ENCODE data around the gene INSM1. TPM values are rescaled to one million over a fixed set of nuclear protein-coding genes. Genes with fewer than 3 reads are reported as not detected.
"Not testable (repeated sequence)": the region's sequence is repeated elsewhere in the genome, so short reads cannot be mapped to it uniquely, and the experiment has no call there.

The INSM1 gene
- total RNA-seq, 4 donors from 2014 or later, result 1.4 to 4.6 (median 2.9) TPM; not detected in 1

DNA sequence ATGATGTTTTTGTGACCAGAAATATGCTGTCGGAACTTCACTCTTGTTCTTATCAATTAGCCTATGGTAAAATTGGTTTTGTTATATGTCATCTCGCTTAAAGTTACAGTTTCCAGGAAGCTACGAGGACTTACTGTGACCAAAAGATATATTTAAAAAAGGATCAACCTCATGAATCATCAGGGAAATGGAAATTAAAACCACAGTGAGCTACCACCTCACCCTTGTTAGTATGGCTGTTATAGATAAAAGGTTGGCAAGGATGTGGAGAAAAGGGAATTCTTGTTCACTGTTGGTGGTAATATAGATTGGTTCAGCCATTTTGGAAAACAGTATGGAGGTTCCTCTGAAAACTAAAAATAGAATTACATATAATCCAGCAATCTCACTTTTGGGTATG is 14.3 kb upstream of the INSM1 start:
- no peak overlapping the region for H3K27ac ChIP-seq
- DNase-seq, result no peak
- no peaks in the 10 kb centered on the region for H3K36me3 ChIP-seq
- H3K9me3 ChIP-seq, result no peaks in the 10 kb centered on the region
- H3K4me3 ChIP-seq, result no peak overlapping the region
- no peaks in the 10 kb centered on the region for H3K27me3 ChIP-seq
- no peaks in the 10 kb centered on the region for H3K4me1 ChIP-seq
- TF ChIP-seq, protein P1, sequence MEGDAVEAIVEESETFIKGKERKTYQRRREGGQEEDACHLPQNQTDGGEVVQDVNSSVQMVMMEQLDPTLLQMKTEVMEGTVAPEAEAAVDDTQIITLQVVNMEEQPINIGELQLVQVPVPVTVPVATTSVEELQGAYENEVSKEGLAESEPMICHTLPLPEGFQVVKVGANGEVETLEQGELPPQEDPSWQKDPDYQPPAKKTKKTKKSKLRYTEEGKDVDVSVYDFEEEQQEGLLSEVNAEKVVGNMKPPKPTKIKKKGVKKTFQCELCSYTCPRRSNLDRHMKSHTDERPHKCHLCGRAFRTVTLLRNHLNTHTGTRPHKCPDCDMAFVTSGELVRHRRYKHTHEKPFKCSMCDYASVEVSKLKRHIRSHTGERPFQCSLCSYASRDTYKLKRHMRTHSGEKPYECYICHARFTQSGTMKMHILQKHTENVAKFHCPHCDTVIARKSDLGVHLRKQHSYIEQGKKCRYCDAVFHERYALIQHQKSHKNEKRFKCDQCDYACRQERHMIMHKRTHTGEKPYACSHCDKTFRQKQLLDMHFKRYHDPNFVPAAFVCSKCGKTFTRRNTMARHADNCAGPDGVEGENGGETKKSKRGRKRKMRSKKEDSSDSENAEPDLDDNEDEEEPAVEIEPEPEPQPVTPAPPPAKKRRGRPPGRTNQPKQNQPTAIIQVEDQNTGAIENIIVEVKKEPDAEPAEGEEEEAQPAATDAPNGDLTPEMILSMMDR (IDR thresholded peaks at IDR 0.05), result no peak
- TF ChIP-seq POLR2A (IDR thresholded peaks at IDR 0.05), result no peak

GRCh38 chr20:20355503-20355902 is 12.4 kb upstream of the INSM1 start:
- not testable (repeated sequence) for DNase-seq, H3K9me3 ChIP-seq, H3K36me3 ChIP-seq, H3K27ac ChIP-seq, H3K27me3 ChIP-seq, H3K4me1 ChIP-seq, H3K4me3 ChIP-seq

GRCh38 chr20:20358801-20359200 is 9.1 kb upstream of the INSM1 start:
- Histone ChIP-seq H3K27ac (no peak overlapping the region), H3K4me1 (peaks cover 0 to 16% (median 0%) of the 10 kb centered on the region in 4 donors), H3K27me3 (peaks cover 0 to 5% of the 10 kb centered on the region in 2 donors), H3K9me3 (no peaks in the 10 kb centered on the region), H3K36me3 (no peaks in the 10 kb centered on the region), H3K4me3 (no peak overlapping the region)
- no peak for DNase-seq
- TF ChIP-seq POLR2A (IDR thresholded peaks at IDR 0.05), result no peak
- TF ChIP-seq, protein P1 (IDR thresholded peaks at IDR 0.05), result no peak

DNA sequence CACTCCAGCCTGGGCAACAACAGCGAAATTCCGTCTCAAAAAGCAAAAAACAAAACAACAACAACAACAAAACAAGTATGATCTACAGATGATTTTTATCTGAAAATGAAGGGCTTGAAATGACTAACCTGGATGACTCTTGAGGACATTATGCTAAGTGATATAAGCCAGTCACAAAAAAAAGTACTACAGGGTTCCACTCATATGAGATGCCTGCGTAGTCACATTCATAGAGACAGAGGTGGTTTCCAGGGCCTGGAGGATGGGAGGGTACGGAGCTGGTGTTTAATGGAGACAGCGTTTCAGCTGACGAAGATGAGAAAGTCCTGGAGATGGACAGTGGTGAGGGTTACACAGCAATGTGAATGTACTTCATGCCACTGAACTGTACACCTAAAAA is 8.3 kb upstream of the INSM1 start:
- H3K4me1 ChIP-seq, result peaks cover 0 to 23% (median 0%) of the 10 kb centered on the region in 4 donors
- no peak overlapping the region for H3K27ac ChIP-seq
- H3K27me3 ChIP-seq, result peaks cover 0 to 13% of the 10 kb centered on the region in 2 donors
- no peak overlapping the region for H3K4me3 ChIP-seq
- no peaks in the 10 kb centered on the region for H3K36me3 ChIP-seq
- no peak for DNase-seq
- H3K9me3 ChIP-seq, result no peaks in the 10 kb centered on the region
- TF ChIP-seq, protein P1 (IDR thresholded peaks at IDR 0.05), result no peak
- no peak for TF ChIP-seq POLR2A (IDR thresholded peaks at IDR 0.05)

DNA sequence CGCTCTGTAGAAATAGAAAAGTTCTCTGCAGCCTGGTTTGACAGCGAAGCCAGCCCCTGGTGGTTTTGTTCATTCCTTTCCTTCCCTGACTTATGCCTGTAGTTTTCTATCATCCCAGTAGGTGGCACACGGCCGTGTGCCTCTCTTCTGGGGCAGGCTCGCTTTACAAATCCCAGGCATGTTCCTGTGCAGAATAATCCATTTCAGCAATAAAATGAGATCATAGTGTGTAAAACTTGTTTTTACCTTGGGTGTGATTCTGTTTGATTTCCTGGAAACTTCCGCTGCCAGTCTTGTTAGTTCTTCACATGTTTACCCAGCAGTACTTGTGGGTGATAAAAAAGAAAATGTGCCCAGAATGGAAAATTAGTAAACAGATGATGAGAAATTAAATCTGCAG is 7.4 kb upstream of the INSM1 start:
- TF ChIP-seq, protein P1 (IDR thresholded peaks at IDR 0.05), result peak; percentile 30 to 77 (median 69)
- TF ChIP-seq POLR2A (IDR thresholded peaks at IDR 0.05), result no peak
- Histone ChIP-seq H3K27ac (no peak overlapping the region), H3K4me3 (no peak overlapping the region), H3K9me3 (no peaks in the 10 kb centered on the region), H3K4me1 (peaks cover 0 to 23% (median 0%) of the 10 kb centered on the region in 4 donors), H3K36me3 (no peaks in the 10 kb centered on the region), H3K27me3 (peaks cover 0 to 22% of the 10 kb centered on the region in 2 donors)
- DNase-seq, result peak in 1 of 3 donors; percentile 62

GRCh38 chr20:20362774-20363433 is 5.0 kb upstream of the INSM1 start:
- peaks cover 0 to 39% (median 6%) of the 10 kb centered on the region in 4 donors for H3K4me1 ChIP-seq
- DNase-seq, result no peak
- H3K27me3 ChIP-seq, result peaks cover 0 to 46% of the 10 kb centered on the region in 2 donors
- TF ChIP-seq POLR2A (IDR thresholded peaks at IDR 0.05), result no peak
- TF ChIP-seq, protein P1 (IDR thresholded peaks at IDR 0.05), result no peak
- H3K36me3 ChIP-seq, result no peaks in the 10 kb centered on the region
- H3K4me3 ChIP-seq, result no peak overlapping the region
- H3K9me3 ChIP-seq, result no peaks in the 10 kb centered on the region
- H3K27ac ChIP-seq, result no peak overlapping the region
